G401.6 (cell line): ENCODE results near the gene SRSF4.
"Not testable (repeated sequence)": the region's sequence is repeated elsewhere in the genome, so short reads cannot be mapped to it uniquely, and the experiment has no call there.

Experiments
- FAIRE-seq: peaks from 2 replicates; lab custom pipeline; 2012; peaks lifted over from hg19 to GRCh38; lab: Jason Lieb, UNC

Gene SRSF4

DNA sequence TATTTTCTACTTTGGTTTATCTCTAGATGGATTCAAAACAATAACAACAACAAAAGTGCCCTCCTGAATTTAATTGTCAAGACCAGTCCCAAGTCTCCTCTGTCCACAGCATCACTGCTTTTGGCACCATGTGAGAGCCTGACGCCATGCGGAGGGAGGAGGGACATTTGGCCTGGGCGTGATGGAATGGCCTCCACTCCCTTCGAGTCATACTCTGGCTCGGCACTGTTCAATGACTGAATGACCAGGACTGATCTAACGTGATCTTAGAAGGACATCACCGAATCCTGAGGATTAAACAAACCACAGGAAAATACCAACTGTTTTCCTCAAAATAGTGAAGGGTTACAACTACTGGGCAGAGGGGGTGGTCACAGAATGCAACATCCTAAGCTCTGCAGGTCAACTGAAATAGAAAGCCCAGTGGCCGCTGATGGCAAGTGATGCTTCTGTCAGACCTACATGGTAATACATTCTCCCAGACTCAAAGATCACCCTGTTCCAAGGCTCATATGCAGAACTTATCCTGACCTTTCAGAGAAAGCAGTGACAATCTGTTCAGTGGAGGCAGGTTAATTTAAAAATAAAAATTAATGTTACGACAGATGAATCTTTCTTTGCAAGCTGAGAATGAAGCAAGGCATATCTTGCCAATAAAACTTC is 19.1 kb downstream of the SRSF4 start:
- no peak for FAIRE-seq

DNA sequence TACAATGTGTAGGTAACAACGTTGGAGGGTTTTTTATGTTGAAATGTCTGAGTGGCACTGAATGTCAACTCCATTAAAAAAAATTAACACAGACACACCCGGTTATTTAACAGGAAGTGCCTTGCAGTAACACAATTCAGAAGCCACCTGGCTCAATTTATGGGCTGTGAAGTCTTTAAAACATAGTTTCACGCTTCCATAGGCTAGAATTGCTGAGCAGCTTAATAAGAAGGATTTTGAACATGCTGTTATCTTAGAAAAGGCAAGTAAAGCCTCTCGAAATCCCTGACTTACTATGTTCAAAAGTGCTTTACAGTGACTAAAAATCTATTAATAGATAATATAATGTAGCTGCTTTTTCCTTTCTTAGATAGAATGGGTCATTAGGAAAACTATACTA is 19.7 kb downstream of the SRSF4 start:
- FAIRE-seq: no peak

DNA sequence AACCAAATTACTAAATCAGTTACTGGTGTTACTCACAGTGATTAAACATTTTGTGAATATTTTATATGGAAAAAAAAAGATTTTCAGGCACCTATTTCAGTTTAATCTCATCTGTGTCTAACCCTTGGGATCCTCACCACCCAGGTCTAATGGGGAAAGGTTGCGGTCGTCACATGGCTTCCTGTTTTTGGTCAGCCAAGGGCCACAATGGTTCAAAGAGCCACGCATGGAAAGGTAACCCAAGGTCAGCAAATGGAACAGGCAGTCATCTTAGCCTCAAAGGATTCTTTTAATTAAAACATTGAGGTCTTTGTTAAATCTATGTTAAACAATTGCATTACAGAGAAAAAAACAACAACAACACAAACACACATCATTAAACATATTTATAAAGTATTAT is 21.9 kb downstream of the SRSF4 start:
- FAIRE-seq: no peak

DNA sequence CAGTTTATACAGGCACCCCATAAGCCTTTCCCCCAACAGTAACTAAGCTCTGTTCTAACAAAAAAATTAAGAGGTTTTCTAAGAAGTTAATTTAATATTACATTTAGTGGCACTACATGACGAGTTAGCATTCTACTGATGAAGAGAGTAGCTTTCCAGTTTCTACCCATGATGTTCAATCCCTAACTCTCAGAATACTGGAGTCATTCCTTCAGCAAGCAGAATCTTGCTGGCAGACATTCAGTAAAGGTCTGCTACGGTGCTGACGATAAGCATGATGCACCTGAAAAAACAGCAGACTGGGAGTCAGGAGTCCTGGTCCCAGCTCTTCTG is 24.5 kb downstream of the SRSF4 start:
- no peak for FAIRE-seq

GRCh38 chr1:29156543-29157268 is 25.0 kb downstream of the SRSF4 start:
- FAIRE-seq: no peak

DNA sequence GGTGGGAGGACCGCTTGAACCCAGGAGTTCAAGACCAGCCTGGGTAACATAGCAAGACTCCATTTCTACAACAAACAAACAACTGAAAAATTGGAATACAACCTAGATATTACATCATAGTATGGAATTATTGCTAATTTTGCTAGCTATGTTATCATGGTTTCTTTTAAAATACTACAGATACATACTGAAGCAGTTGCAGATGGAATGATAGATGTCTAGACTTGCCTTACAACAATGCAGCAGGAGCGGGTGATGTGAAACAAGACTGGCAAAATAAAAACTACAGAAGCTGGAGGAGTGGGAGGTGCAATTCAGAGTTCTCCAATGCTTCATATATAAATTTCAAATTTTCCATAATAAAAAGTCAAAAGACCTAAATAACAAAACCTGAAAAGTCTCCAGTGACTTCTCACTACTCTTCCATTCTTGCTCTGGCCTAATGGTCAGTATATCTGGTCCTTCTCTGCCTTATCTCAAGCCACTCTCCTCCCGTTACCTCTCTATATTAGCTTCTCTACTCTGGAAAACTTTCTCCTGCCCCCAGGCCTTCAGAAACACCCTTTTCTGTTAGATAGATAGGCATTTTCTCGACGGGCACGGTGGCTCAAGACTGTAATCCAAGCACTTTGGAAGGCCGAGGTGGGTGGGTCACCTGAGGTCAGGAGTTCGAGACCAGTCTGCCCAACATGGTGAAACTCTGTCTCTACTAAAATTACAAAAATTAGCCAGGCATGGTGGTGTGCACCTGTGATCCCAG is 29.5 kb downstream of the SRSF4 start:
- no peak for FAIRE-seq

GRCh38 chr1:29150346-29150745 is 31.4 kb downstream of the SRSF4 start:
- not testable (repeated sequence) for FAIRE-seq

GRCh38 chr1:29148656-29149491 is 32.8 kb downstream of the SRSF4 start:
- no peak for FAIRE-seq

DNA sequence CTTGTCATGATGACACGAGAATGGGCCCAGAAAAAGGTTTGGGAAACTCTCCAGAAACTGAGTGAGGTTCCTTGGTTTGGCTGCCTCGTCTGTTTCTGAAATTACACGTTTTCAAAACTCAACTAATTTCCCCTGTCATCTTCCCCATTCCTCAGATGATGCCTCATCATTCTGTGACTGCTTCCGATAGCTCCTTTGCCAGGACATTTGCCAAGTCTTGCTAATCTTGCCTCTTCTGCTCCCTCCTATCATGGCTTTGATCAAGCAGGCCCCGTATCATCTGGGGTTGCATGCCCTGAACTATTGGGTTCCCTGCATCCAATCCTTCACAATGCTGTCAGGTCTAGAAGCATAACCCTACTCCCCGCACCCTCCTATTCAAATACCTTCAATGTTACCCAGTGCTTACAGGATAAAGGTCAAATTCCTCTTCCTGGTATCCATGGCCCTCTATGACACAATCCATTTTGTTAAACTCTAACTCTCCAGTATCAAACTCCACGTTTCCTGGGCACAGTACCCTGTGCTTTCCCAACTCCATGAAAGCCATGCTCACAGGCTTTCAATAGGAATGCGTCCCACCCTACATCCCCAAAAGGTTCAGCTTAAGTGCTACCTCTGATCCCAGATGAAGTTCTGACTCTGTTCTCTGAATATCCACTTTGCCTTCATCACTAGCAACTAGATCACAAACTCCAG is 35.8 kb downstream of the SRSF4 start:
- FAIRE-seq: no peak

- no peak for FAIRE-seq
Measured at GRCh38 chr1:29144178-29144577, 37.5 kb downstream of the SRSF4 start.

DNA sequence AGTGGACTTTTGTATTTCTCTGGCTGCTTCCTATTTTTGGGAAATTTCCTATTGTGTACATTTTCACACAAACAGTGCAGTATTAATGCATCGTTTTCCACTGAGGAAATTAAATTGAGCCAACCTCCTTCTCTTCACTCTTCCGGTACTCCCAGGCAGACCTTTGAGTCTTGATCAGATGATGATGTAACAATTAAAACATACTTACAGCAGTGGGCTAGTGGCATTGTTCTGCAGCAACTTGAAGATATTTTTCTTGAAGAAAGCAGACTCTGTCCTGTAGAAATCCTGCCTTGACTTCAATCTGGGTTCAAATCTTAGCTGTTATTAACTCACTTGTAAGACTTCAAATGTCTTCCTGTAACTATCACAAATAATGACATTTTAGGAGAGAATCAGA is 39.0 kb downstream of the SRSF4 start:
- FAIRE-seq: no peak

DNA sequence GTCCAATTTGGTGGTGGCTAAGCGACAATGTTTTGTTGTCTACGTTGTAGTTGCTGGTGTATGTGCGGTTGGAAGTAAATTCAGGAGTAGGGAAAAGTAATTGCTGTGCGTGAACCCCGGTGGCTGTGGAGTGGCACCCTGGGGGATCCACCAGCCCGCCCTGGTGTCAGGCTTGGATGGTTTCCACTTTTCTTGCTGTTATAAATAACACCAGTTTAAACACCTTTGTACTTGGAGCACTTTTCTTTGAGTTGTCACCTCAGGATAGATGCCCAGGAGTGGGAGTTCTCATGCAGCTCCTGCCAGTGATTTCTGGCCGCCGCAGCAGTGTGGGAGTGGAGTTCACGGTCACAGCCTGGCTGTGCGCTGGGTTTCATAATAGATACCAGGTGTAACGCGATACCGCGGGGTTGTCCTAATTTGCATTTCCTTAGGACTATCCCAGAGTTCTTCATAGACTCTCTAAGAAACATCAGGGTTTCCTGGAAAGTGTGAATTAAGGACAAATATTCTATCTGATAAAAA is 45.2 kb downstream of the SRSF4 start:
- no peak for FAIRE-seq

DNA sequence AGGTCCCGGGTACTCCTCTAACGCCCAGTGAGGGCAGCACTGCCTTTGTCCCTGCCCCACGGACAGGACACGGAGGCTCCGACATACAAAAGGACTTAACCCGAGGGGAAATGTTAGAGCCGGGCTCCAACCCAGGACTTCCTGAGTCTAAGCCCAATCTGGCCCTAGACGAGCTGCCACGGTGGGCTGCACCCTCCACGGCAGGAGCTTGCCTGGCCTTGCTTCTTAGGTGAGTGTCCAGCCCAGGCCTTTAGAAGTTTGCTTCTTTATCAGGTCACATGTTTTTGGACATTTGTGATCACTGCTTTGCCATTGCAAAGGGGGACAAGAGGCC is 47.0 kb downstream of the SRSF4 start:
- no peak for FAIRE-seq

DNA sequence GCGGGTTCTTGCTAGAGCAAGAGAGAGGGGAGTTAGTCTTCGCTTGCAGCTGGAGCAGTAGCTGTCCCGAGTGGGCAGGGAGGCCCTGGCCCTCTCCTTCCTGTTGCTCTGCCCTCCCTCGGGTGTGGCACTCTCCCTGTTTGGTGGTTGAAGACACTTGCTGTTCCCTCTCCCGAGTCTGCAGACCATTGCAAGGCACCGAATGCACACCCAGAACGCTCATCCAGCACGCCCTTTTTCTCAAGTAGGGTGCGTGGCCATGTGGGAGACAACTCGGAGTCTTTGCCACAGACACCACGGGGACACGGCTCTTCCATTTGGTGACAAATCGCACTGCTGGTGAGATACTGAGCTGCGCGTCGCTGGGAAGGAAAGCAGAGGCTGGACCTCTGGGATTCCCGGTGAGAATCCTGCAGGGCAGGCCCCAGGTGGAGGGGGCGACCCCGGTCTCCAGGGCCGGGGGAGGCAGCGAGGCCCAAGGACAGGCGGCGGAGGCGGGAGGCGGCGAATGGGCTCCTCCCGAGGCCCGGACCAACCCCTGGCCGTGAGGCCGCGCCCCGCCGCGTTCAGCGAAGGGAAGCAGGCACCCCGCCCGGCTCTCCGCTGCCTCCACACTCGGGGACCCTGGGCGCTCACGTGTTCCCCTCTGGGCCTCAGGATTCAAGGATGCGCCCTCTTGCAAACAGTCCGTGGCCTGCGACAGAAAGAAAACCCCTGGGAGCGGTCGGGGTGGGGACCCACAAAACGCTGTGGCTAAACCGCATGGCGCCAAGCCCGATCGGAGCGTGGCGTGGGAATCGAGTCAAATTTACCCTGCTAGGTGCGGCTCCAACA is 47.6 kb downstream of the SRSF4 start:
- FAIRE-seq: no peak

DNA sequence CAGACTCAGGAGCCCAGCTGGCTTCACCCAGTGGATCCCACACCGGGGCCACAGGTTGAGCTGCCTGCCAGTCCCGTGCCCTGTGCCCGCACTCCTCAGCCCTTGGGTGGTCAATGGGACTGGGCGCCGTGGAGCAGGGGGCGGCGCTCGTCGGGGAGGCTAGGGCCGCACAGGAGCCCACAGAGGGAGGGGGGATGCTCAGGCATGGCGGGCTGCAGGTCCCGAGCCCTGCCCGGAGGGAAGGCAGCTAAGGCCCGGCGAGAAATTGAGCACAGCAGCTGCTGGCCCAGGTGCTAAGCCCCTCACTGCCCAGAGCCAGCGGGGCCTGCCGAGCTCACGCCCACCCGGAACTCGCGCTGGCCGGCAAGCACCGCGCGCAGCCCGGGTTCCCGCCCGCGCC is 50.6 kb downstream of the SRSF4 start:
- not testable (repeated sequence) for FAIRE-seq

GRCh38 chr1:29129916-29130315 is 51.8 kb downstream of the SRSF4 start:
- no peak for FAIRE-seq

GRCh38 chr1:29128739-29129138 is 53.0 kb downstream of the SRSF4 start:
- FAIRE-seq: no peak

DNA sequence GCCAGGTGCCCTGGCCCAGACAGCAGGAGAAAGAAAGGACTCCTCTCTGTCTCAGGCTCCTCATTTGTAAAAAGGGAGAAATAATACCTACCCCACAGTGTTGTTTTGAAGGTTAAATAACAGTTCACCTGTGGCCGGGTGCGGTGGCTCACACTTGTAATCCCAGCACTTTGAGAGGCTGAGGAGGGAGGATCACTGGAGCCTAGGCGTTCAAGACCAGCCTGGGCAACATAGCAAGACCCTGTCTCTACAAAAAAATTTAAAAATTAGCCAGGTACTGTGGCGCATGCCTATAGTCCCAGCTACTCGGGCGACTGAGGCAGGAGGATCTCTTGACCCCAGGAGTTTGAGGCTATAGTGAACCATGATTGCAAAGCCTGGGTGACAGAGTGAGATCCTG is 55.5 kb downstream of the SRSF4 start:
- FAIRE-seq: no peak

- no peak for FAIRE-seq
Measured at GRCh38 chr1:29125788-29126187, 55.9 kb downstream of the SRSF4 start.

GRCh38 chr1:29125237-29125641 is 56.5 kb downstream of the SRSF4 start:
- FAIRE-seq: no peak
